Tibial artery (tissue), 4 donors: ENCODE results near the gene PHKG2.

ENCODE experiments used
- DNase-seq, 2 donors: peaks; one replicate each; pipeline ENCODE4 v3.0.0-alpha.2; 2019
- H3K27ac ChIP-seq, 2 donors: fragments of 200-600 bp; sonication (generic) in 1 of 2; 1 replicate in 1 of 2; 2 replicates in 1 of 2; pipeline ENCODE4 v1.5.1; 2018 to 2019; ENCODE audit warnings: mild to moderate bottlenecking in 1 of 2
- H3K27me3 ChIP-seq, 2 donors: fragments of 200-600 bp; sonication (generic) in 1 of 2; one replicate each; pipeline versions ENCODE4 v1.5.1 to v1.6.0; 2016 to 2019
- H3K36me3 ChIP-seq, 3 donors: fragments of 200-600 bp; sonication (generic) in 2 of 3; one replicate each; pipeline ENCODE4 v1.5.1; 2016 to 2019; ENCODE audit warnings: mild to moderate bottlenecking in 2 of 3
- H3K4me1 ChIP-seq, 4 donors: fragments of 200-600 bp; sonication (generic) in 2 of 4; 1 replicate in 3 of 4; 2 replicates in 1 of 4; pipeline ENCODE4 v1.5.1; 2016 to 2019
- H3K4me3 ChIP-seq, 2 donors: fragments of 200-600 bp; sonication (generic) in 1 of 2; 1 replicate in 1 of 2; 2 replicates in 1 of 2; pipeline ENCODE4 v1.5.1; 2018 to 2019; ENCODE audit warnings: mild to moderate bottlenecking in 2 of 2
- H3K9me3 ChIP-seq, 3 donors: fragments of 200-600 bp; sonication (generic) in 1 of 3; one replicate each; pipeline ENCODE4 v1.5.1; 2016 to 2019
- CTCF ChIP-seq, 2 experiments: fragments of 200-600 bp in 1 of 2; fragments of 450-650 bp in 1 of 2; IDR thresholded peaks; one replicate each; pipeline ENCODE4 v1.5.1; 2017 to 2019; ENCODE audit warnings: antibody characterized with exemption in 2 of 2, mild to moderate bottlenecking in 1 of 2, moderate library complexity in 1 of 2
- intact Hi-C: fragments of 100-400 bp; cut with DNase I; formaldehyde crosslinking; loops from one replicate; pipeline ENCODE4 v1.15.0; 2023; ENCODE audit warnings: low total_unique reads

Gene PHKG2

DNA sequence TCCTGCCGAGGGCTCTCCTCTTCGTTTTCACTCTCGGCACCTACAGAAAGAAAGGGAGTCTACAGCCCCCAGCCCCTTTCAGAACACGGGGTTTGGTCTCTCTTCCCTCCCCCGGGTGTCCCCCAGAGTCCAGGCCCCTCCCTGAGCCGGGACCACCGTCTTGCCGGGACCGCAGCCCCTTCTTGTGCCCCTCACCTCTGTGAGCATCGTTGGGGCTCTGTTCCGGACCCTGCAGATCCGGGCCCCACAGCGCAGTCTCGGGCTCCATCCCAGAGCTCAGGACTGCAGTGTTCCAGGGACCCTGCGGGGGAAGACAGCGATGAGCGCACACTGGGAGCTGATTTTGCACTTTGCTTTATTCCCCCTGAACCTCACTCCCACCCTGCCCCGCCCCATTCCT lies 36.0 kb downstream of the PHKG2 start:
- TF ChIP-seq CTCF (IDR thresholded peaks at IDR 0.05): no peak
- Histone ChIP-seq H3K27ac (no peak overlapping the region), H3K4me1 (peaks cover 0 to 25% (median 16%) of the 10 kb centered on the region in 4 donors), H3K27me3 (no peaks in the 10 kb centered on the region), H3K36me3 (peaks cover 21 to 52% (median 26%) of the 10 kb centered on the region in 3 donors), H3K4me3 (no peak overlapping the region), H3K9me3 (no peaks in the 10 kb centered on the region)
- intact Hi-C loops: no loop called here
- no peak for DNase-seq

DNA sequence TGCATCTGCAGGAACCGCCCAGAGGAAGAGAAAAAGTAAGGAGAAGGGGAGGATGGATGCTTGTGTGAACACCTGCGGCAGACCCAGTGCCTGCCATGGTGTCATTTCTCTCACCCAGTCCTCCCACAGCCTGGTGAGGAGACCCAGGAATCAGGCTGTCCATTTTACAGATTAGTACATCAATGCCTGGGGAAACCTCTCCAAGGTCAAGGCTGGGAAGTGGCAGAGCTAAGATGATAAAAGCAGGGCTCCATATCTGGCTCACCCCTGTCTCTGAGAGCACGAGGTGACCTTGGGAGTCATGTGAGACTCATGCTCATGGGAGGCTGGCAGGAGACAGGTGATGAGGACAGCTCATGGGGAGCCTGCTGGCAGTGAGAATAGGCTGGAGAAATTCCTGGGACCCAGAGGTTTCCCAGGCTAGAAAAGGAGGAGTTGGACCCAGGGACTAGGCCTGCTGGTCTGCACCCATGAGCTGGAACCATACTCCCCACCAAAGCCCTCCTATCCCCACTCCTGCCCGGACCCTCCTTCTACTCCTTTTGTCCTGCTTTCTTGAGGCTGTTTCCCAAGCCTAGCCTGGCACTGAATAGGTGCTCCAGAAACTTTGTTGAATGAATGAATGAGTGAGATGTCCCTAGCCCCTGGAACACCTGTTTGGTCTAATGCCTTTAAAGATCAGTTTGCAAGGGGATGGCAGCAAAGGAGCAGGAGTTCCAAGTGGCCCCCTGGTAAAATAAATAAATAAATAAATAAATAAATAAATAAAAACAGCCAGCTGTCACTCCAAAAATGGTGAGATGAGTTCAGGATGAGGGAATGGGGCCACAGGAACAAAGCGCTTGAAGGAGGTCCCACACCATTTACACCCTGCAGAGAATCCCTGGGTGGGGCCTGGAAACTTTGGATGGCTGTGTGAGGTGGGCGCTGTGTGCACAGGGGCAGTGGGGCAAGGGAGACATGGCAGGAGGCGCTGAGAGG lies 37.2 kb downstream of the PHKG2 start:
- TF ChIP-seq CTCF (IDR thresholded peaks at IDR 0.05): no peak
- Histone ChIP-seq H3K4me3 (peak overlapping the region; percentile 84 to 88), H3K27me3 (no peaks in the 10 kb centered on the region), H3K27ac (peak overlapping the region in 1 of 2 donors; percentile 94), H3K4me1 (peaks cover 0 to 25% (median 16%) of the 10 kb centered on the region in 4 donors), H3K36me3 (peaks cover 21 to 45% (median 26%) of the 10 kb centered on the region in 3 donors), H3K9me3 (no peaks in the 10 kb centered on the region)
- no peak for DNase-seq
- intact Hi-C loops: no loop called here

DNA sequence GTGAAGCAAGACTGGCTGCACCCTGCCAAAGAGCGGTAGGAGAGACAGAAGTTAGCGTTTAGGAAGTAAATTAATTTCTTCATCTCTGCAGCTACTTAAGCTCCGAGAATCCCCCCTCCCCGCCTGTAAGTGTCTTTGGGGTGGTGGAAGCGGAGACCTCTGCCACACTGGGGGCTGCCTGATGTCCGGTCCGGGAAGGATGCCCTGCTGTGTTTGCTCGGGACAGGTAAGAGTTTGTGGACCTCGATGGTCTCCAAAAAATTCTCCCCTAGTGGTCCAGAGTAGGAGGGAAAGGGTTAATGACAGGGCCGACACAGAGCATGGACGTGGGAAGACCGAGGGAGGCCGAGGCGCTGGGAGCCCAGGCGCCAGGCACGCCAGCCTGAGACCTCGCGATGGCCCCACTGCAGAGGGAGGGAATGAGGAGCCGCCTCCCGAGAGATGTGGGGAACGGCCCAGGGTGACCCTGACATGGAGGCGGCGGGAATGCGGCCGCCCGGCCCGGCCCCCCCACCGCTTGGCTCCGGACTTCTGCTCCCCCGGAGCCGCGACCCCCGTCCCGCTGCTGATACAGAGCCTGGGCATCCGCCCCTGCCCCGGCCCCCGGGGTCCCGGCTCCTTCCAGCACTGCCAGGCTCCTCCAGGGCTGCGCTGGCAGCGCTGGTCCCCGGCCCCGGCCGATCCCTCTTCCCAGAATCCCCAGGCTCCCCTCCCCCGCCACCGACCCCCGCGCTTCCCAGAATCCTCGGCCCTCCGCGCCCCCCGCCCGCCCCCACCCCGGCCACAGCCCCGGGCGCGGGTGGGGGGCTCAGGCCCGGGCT lies 38.1 kb downstream of the PHKG2 start:
- DNase-seq: no peak
- no peak for TF ChIP-seq CTCF (IDR thresholded peaks at IDR 0.05)

DNA sequence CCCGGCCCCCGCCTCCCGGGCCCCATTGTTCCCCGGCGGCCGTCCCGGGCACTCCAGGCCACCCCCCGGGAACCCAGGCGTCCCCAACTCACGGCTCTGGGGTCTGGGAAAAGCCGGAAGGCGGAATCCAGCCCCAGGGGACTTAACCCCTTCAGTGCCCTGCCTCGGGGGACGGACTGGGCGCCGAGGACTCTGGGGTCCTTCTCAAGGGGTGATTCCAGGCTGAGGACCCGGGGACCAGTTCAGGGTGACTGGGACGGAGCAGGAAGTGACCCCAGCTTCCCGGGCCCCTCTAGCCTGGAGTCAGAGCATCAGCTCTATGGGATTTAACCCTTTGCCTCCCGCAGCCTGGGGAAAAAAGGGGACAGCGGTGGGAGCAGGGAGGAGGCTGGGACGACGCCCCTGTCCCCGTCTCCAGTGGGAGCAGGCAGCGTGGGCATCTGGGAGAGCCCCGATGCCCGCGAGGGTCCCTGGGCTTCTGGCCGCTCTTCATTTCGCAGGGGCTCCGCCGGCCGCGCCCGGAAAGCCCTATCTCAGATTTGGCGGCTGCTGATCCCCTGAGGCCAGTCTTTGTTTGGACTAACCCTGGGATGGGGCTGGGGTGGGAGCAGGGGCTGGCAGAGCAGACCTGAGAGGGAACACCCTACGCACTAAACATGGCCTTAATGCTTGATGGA lies 38.8 kb downstream of the PHKG2 start, which contains the start of gene ZNF629:
TSS of gene ZNF629 (minus strand) at position 270 of the 677 bp plus-strand sequence. CDS start 2,723 bp downstream, outside the sequence.
- H3K27me3 ChIP-seq: no peaks in the 10 kb centered on the region
- peak in 1 of 2 experiments; percentile 4 for TF ChIP-seq CTCF (IDR thresholded peaks at IDR 0.05)
- H3K4me3 ChIP-seq: peak within 1 kb of the TSS; percentile 84 to 88
- DNase-seq: peak; percentile 69 to 83
- no peaks in the 10 kb centered on the region for H3K9me3 ChIP-seq
- H3K27ac ChIP-seq: peak within 1 kb of the TSS; percentile 87 to 94
- H3K36me3 ChIP-seq: peaks cover 17 to 30% (median 20%) of the 10 kb centered on the region in 3 donors
- intact Hi-C loops: no loop called here
- H3K4me1 ChIP-seq: peaks cover 0 to 25% (median 16%) of the 10 kb centered on the region in 4 donors

More for the DNA sequence above, 38.1 kb downstream of the PHKG2 start:
- Histone ChIP-seq H3K36me3 (peaks cover 21 to 38% (median 26%) of the 10 kb centered on the region in 3 donors), H3K4me1 (peaks cover 0 to 25% (median 16%) of the 10 kb centered on the region in 4 donors), H3K27ac (peak overlapping the region; percentile 87 to 94), H3K4me3 (peak overlapping the region; percentile 84 to 88), H3K9me3 (no peaks in the 10 kb centered on the region), H3K27me3 (no peaks in the 10 kb centered on the region)
- intact Hi-C loops: no loop called here
